Measurements from ENCODE around the gene ADGRG6.
"Not testable (repeated sequence)": the region's sequence is repeated elsewhere in the genome, so short reads cannot be mapped to it uniquely, and the experiment has no call there.

ADGRG6 gene

GRCh38 chr6:142446576-142446975, 144.8 kb downstream of the ADGRG6 start:
- no peak for DNase-seq (ENCODE audit: low spot score)

DNA sequence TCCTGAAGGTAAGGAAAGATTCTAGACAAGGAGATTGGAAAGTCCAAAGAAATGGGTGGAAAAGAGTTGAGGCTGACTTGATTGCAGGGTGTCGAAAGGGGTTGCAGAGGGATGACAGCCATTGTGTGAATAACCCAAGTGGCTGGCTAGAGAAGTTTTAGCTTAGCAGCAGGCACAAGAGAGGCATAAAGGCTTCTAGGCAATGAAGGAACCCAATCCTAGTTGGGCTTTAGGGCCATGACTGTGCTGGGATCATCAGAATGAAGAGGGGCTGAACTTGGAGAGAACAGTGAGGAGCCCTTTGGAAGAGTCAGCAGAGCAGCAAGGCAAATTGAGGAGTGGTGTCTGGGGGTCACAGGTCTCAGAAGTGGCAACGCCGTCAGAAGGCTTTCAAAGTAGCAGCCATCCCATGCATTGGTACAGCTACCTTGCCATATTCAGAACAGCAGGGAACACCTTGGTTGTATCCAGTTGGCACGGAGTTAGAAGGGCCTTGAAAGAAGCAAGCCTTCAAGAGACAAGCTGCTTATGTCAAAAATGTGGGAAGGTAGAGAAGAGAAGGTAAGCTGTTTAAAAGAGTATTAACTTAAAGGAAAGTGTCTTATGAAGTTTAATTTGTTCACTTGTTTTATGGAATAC, 146.4 kb downstream of the ADGRG6 start:
- no peak for DNase-seq (ENCODE audit: low spot score)

GRCh38 chr6:142450856-142451255, 149.0 kb downstream of the ADGRG6 start:
- not testable (repeated sequence) for DNase-seq (ENCODE audit: low spot score)

DNA sequence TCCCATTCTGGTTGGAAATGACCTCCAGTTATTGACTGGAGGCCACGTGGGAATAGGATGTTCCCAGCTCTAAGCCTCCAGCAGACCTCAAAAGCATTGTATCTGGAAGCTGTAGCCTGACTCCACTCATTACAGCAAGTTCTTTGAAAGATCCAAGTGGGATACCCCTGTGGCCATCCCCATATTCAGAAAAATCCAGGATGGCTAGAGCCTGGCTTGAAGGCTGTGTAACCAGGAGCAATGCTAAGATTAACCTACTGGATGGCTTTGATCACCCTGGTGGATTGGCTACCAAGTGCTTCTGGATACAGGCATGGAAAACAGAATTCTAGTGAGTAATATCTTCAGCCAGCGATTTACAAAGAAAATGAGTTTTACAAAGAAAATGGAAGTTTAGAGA, 151.2 kb downstream of the ADGRG6 start:
- DNase-seq (ENCODE audit: low spot score) = no peak

DNA sequence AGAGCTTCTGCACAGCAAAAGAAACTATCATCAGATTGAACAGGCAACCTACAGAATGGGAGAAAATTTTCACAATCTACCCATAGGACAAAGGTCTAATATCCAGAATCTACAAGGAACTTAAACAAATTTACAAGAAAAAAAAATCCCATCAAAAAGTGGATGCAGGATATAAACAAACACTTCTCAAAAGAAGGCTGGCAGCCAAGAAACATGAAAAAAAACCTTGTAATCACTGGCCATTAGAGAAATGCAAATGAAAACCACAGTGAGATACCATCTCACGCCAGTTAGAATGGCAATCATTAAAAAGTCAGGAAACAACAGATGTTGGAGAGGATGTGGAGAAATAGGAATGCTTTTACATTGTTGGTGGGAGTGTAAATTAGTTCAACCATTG, 152.4 kb downstream of the ADGRG6 start:
- DNase-seq (ENCODE audit: low spot score) = not testable (repeated sequence)

DNA sequence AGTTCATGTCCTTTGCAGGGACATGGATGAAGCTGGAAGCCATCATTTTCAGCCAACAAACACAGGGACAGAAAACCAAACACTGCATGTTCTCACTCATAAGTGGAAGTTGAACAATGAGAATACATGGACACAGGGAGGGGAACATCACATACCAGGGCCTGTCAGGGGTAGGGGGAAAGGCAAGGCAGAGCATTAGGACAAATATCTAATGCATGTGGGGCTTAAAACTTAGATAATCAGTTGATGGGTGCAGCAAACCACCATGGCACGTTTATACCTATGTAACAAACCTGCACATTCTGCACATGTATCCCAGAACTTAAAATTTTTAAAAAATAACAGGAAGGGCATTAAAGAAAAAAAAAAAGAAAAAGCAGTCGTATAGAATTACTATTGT, 153.0 kb downstream of the ADGRG6 start:
- not testable (repeated sequence) for DNase-seq (ENCODE audit: low spot score)

- no peak for DNase-seq (ENCODE audit: low spot score)
Observed at GRCh38 chr6:142455957-142456589, 154.3 kb downstream of the ADGRG6 start.

- no peak for DNase-seq (ENCODE audit: low spot score)
Observed at GRCh38 chr6:142457638-142458406, 156.0 kb downstream of the ADGRG6 start.

- no peak for DNase-seq (ENCODE audit: low spot score)
Observed at GRCh38 chr6:142458836-142459235, 157.0 kb downstream of the ADGRG6 start.

GRCh38 chr6:142459271-142459670, 157.5 kb downstream of the ADGRG6 start:
- DNase-seq (ENCODE audit: low spot score) = no peak

- no peak for DNase-seq (ENCODE audit: low spot score)
Observed at GRCh38 chr6:142462260-142462659, 160.5 kb downstream of the ADGRG6 start.

GRCh38 chr6:142463988-142464387, 162.2 kb downstream of the ADGRG6 start:
- DNase-seq (ENCODE audit: low spot score) = no peak

DNA sequence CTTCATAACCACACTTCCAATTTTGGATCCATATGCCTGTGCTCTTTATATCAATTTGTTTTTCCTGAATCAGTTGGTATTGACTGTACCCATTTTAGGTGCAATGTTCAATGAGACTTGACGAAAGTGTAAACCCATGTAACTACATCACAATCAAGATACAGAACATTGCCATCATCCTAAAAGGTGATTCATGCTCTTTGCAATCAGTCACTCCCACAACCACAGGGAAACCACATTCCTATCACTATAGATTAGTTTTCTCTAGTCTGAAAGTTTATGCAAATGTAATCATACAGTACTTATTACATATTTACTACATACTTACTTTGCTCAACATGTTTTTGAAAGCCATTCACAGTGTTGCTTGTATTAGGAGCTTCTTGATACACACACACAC, 167.4 kb downstream of the ADGRG6 start:
- DNase-seq (ENCODE audit: low spot score) = no peak

- no peak for DNase-seq (ENCODE audit: low spot score)
Observed at GRCh38 chr6:142470421-142470820, 168.6 kb downstream of the ADGRG6 start.

DNA sequence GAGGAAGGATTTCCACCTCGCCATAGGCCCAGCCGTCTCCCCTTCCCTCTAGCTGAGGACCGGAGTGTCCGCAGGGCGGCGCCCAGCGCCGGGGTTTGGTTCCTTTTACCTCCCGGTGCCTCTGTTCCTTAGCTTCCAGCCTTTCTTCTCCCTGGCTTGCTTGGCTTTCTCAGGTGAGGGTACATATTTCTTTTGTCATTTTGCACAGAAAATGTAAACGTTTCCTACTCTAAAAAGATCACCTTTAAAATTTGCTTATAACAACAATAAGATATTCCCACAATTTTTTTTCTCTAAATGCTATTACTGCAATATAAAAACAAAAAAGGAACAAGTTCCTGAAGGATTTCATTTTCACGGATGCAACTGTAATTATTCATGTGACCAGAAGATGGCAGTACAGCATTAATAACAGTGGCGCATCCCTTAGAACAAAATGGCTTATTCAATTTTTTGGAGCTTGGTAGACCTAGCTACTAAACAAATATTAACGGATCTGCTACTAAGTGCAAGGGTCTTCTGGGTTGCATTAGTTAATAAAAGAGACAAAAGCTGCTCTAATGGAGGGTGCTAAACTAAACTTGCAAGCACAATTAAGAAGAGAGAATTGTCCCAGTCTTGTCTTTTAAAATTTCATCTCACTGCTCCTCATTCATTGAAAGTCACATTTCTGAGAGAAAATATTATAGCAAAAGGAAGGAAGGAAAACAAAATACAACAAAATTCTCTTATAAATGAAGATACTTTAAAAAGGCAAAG, 172.9 kb downstream of the ADGRG6 start:
- DNase-seq (ENCODE audit: low spot score) = no peak

GRCh38 chr6:142476452-142476851, 174.6 kb downstream of the ADGRG6 start:
- DNase-seq (ENCODE audit: low spot score) = no peak

DNA sequence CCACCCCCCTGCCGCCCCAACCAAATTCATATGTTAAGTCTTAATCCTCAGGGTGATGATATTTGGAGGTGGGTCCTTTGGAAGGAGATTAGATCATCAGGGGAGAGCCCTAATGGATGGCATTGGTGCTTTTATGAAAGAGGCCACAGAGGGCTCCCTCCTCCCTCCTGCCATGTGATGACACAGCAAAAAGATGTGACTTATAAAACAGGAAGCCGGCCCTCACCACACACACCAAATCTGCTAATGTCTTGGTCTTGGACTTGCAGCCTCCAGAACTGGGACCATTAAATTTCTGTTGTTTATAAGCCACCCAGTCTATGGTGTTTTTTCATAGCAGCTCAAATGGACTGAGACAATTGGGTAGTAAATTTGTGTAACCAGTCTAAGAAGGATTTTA, 176.3 kb downstream of the ADGRG6 start:
- no peak for DNase-seq (ENCODE audit: low spot score)

DNA sequence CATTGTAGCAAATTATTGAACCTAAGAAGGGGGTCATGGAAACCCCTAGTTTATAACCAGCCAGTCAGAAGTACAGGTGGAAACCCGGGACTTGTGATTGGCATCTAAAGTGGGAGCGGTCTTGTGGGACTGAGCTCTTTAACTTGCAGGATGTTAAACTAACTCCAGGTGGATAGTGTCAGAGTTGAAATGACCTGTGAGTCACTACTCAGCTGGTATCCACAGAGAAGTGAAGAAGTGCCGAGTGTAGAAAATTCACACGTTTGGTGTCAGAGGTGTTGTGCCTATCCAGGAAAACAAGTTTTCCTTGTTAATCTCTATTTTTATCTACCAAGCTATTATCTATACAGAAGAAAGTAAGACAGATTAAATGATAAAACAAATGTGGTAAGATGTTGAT, 179.7 kb downstream of the ADGRG6 start:
- DNase-seq (ENCODE audit: low spot score) = no peak

DNA sequence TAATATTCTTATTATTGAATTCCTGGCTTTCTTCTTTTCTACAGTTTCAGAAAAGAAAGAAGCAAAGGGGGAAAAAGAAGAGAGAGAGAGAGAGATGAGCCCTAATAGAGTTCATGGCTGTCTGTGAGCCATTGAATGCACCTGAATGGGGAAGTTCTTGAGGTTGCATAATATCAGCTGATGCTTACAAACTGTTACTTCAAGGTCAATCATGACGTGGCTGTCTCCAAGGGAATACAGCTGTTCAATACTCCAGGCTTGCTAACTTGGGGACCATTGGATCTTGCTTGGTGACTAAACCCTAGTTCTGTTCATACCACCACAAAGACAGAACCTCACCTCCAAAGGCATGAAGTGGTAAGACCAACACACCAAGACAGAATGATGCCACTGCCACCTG, 180.4 kb downstream of the ADGRG6 start:
- DNase-seq (ENCODE audit: low spot score) = no peak

DNA sequence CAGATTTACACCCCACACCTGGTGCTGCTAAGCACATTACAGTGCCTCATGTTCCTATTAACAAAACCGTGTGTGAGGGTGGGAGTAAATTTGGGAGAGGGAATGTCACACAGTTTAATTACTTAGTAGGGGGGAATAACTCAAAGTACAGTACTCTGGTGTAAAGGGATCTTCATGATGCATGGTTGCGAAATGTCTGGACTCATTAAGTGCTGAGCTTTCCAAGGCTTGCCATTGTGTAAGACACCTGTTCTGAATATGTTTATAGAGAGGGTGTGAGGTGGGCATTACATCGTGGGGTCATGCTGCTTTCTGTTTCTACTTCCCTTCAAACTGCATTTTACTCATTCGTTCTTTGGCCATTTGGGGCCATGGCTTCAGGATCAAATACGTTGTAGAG, 181.2 kb downstream of the ADGRG6 start:
- DNase-seq (ENCODE audit: low spot score) = no peak

DNA sequence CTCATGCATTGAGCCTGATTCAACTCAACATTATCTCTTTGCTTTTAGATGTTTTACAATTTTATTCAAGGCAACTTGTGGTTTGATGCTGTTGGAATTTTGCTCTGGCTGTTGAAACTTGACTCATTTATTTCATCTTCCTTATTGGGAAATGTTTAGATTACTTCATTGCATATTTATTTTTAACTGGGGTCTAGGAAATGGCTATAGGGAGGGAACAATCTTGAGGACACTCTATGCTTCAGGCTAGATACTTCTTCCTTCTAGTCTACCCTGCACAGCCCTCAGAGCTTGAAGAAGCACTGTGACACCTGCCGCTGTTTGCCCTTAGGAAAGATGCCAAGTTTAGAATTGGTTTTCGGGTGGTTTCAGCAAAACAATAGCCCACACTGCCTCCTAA, 183.4 kb downstream of the ADGRG6 start:
- no peak for DNase-seq (ENCODE audit: low spot score)

DNA sequence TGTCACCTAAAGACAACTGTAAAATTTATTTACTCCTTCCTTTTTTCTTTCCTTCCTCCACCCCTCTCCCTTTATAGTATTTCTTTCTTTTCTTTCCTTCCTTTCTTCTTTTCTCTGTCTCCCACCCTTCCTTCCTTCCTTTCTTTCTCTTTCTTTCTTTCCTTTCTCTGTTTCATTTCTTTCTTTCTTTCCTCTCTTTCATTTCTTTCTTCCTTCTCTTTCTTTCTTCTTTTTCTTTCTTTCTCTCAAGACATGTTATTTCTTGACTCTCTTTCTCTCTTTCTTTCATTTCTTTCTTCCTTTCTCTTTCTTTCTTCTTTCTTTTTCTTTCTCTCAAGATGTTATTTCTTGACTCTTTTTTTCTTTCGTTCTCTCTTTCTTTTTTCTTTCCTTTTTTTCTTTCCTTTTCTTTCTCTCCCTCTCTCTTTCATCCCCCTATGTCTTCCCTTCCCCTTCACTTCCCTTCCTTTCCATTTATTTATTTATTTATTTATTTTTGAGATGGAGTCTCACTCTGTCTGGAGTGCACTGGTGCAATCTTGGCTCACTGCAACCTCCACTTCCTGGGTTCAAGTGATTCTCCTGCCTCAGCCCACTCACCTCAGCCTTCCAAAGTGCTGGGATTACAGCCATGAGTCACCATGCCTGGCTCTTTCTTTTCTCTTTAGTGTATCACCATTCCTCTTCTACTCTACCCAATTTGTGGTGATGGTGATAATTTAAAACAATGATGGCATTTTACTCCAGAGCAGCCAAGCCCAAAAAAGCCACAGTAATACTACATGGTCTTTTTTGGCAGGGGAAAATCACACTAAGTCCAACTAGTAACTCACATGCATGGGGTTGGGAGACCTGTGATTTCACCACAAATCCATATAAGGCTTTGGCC, 188.2 kb downstream of the ADGRG6 start:
- no peak for DNase-seq (ENCODE audit: low spot score)
